Measurements from ENCODE around the gene SUMF1.

- TF ChIP-seq, protein P1, sequence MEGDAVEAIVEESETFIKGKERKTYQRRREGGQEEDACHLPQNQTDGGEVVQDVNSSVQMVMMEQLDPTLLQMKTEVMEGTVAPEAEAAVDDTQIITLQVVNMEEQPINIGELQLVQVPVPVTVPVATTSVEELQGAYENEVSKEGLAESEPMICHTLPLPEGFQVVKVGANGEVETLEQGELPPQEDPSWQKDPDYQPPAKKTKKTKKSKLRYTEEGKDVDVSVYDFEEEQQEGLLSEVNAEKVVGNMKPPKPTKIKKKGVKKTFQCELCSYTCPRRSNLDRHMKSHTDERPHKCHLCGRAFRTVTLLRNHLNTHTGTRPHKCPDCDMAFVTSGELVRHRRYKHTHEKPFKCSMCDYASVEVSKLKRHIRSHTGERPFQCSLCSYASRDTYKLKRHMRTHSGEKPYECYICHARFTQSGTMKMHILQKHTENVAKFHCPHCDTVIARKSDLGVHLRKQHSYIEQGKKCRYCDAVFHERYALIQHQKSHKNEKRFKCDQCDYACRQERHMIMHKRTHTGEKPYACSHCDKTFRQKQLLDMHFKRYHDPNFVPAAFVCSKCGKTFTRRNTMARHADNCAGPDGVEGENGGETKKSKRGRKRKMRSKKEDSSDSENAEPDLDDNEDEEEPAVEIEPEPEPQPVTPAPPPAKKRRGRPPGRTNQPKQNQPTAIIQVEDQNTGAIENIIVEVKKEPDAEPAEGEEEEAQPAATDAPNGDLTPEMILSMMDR (IDR thresholded peaks at IDR 0.05) = no peak
- no peak for TF ChIP-seq POLR2A (IDR thresholded peaks at IDR 0.05)
Observed at GRCh38 chr3:4394567-4394966, 72.5 kb downstream of the SUMF1 start.

Measured in adrenal gland (tissue), 5 donors.